ENCODE measurements around the gene NCR3LG1.

Gene NCR3LG1

DNA sequence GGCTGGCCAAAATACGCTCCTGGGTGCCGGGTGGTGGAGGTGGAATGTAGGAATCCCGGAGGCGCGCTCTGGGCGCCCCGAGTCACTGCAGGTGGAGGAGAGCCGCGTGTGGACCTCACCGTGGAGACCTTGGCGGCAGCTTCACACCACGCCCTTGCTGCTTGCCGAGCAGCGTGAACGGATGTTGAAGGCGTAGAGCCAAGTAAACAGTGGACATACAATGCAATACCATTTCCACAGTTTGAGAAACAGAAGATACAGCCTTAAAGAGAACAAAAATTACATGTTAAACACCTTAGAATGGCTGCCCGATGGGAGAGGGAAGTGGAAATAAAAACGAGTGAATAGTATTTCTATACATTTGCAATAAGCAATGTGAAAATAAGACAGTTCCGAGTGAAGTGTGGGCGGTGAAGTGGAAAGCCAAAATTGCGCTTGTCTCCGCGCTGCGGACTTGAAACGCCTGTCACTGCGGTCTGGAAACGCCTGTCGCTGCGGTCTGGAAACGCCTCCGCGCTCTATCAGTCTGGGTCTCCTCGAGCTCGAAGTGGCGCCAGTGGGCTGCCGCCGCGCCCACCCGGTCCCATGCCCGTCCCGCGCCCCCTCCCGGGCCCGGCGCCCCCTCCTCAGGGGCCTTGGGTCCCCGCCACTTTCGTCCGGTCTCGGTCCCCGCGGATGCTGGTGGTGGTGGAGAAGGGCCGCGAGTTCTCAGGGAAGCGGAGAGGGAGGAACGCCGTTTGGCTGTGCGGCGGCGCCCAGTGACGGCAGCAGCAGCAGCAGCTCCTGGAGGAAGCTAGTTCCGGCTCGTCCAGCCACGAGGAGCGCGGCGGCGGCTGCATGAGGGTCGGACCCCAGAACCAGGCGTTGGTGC lies 1.6 kb downstream of the NCR3LG1 start:
- ChIA-PET CTCF (interaction anchor here (0.8 to 2.6 kb wide), 12 partner anchors 8 to 565 kb away, joined by 3 to 27 read pairs (median 3); no protein-coding TSS in a partner anchor), POLR2A (no interaction called here)
- TF ChIP-seq CTCF (IDR thresholded peaks at IDR 0.05; ENCODE audit: control extremely low read depth, extremely low read depth, low read depth, missing control alignments) = no peak
- peak; percentile 47 for DNase-seq (ENCODE audit: extremely low spot score)

GRCh38 chr11:17353821-17354600 lies 2.4 kb downstream of the NCR3LG1 start:
- no peak for TF ChIP-seq CTCF (IDR thresholded peaks at IDR 0.05; ENCODE audit: control extremely low read depth, extremely low read depth, low read depth, missing control alignments)
- DNase-seq (ENCODE audit: extremely low spot score) = no peak
- POLR2A ChIA-PET = no interaction called here
- CTCF ChIA-PET = interaction anchor here (0.8 to 2.6 kb wide), 13 partner anchors 9 to 566 kb away, joined by 3 to 27 read pairs (median 3); no protein-coding TSS in a partner anchor

DNA sequence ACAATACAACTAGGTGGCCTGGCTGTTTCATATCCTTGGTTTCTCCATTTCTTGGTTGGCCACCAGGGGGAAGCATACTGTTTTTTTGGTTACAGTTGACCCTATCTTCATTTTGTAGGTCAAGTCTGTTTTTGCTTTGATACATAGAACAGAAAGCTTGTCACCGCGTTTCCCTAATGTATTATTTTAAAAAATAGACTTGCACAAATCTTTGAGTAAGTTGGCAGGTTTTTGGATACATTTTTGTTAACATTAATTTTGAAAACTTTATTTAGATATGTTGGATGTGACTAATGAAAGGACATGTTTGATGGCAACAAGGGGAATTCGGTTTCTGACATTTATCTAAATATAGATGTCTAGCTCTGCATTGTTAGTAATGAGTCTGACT lies 3.0 kb downstream of the NCR3LG1 start:
- CTCF ChIA-PET = interaction anchor here (0.9 to 2.6 kb wide), 9 partner anchors 10 to 245 kb away, joined by 3 to 27 read pairs (median 3); partner anchors contain the start of gene KCNJ11
- peak; percentile 60 for TF ChIP-seq CTCF (IDR thresholded peaks at IDR 0.05; ENCODE audit: control extremely low read depth, extremely low read depth, low read depth, missing control alignments)
- POLR2A ChIA-PET = no interaction called here
- peak; percentile 69 for DNase-seq (ENCODE audit: extremely low spot score)

- POLR2A ChIA-PET = no interaction called here
- CTCF ChIA-PET = interaction anchor here (0.8 to 4.7 kb wide), 6 partner anchors 10 to 20 kb away, joined by 3 to 27 read pairs (median 8); no protein-coding TSS in a partner anchor
- DNase-seq (ENCODE audit: extremely low spot score) = no peak
- no peak for TF ChIP-seq CTCF (IDR thresholded peaks at IDR 0.05; ENCODE audit: control extremely low read depth, extremely low read depth, low read depth, missing control alignments)
Measured at GRCh38 chr11:17366495-17366894, 14.9 kb downstream of the NCR3LG1 start.

GRCh38 chr11:17368551-17368950 lies 17.0 kb downstream of the NCR3LG1 start:
- ChIA-PET POLR2A (no interaction called here), CTCF (interaction anchor here (4.0 kb wide), 1 partner anchor 16 kb away, joined by 23 read pairs; no protein-coding TSS in a partner anchor)
- no peak for TF ChIP-seq CTCF (IDR thresholded peaks at IDR 0.05; ENCODE audit: control extremely low read depth, extremely low read depth, low read depth, missing control alignments)
- no peak for DNase-seq (ENCODE audit: extremely low spot score)

- ChIA-PET CTCF (no interaction called here), POLR2A (no interaction called here)
- no peak for DNase-seq (ENCODE audit: extremely low spot score)
- no peak for TF ChIP-seq CTCF (IDR thresholded peaks at IDR 0.05; ENCODE audit: control extremely low read depth, extremely low read depth, low read depth, missing control alignments)
Measured at GRCh38 chr11:17369094-17369493, 17.5 kb downstream of the NCR3LG1 start.

Data from GM10248 (cell line).